Smooth muscle cell (in vitro differentiated cells): ENCODE measurements around the gene SGPP1. TPM values are rescaled to one million over a fixed set of nuclear protein-coding genes. Genes with fewer than 3 reads are reported as not detected.
A peak's percentile ranks its signal among the peaks of the same experiment; 100 is the strongest.

Source experiments
- DNase-seq: peaks from one replicate; lab custom pipeline; 2025; ENCODE audit not compliant: unreplicated experiment; lab: John Stamatoyannopoulos, UW
- H2AFZ ChIP-seq: fragments of 200-600 bp; sonication (generic); 2 replicates; pipeline ENCODE4 v1.6.0; 2016; ENCODE audit warnings: antibody characterized with exemption, low read depth, mild to moderate bottlenecking
- H3F3A ChIP-seq: fragments of 200-600 bp; sonication (generic); 2 replicates; pipeline ENCODE4 v1.6.0; 2017; ENCODE audit warnings: antibody characterized with exemption, low read depth
- H3K27ac ChIP-seq: fragments of 200-600 bp; sonication (generic); 2 replicates; pipeline ENCODE4 v1.5.1; 2016; ENCODE audit warnings: low read depth, mild to moderate bottlenecking
- H3K27me3 ChIP-seq: fragments of 200-600 bp; sonication (generic); 2 replicates; pipeline ENCODE4 v1.6.1; 2016; ENCODE audit warnings: low read depth, mild to moderate bottlenecking
- H3K36me3 ChIP-seq: fragments of 200-600 bp; sonication (generic); 2 replicates; pipeline ENCODE4 v1.5.1; 2016; ENCODE audit warnings: low read depth
- H3K4me1 ChIP-seq: fragments of 200-600 bp; sonication (generic); 2 replicates; pipeline ENCODE4 v1.5.1; 2016; ENCODE audit warnings: low read depth
- H3K4me2 ChIP-seq: fragments of 200-600 bp; sonication (generic); 2 replicates; pipeline ENCODE4 v1.6.0; 2016; ENCODE audit warnings: mild to moderate bottlenecking
- H3K4me3 ChIP-seq: fragments of 200-600 bp; sonication (generic); 2 replicates; pipeline ENCODE4 v1.5.1; 2016; ENCODE audit warnings: mild to moderate bottlenecking
- H3K79me2 ChIP-seq: fragments of 200-600 bp; sonication (generic); 2 replicates; pipeline ENCODE4 v1.6.0; 2016; ENCODE audit warnings: low read depth, mild to moderate bottlenecking
- H3K9ac ChIP-seq: fragments of 200-600 bp; sonication (generic); 2 replicates; pipeline ENCODE4 v1.6.0; 2016; ENCODE audit warnings: low read depth
- H3K9me3 ChIP-seq: fragments of 200-600 bp; sonication (generic); replicated peaks from 2 replicates; pipeline ENCODE4 v1.5.1; 2016; ENCODE audit warnings: low read depth
- H4K20me1 ChIP-seq: fragments of 200-600 bp; sonication (generic); 2 replicates; pipeline ENCODE4 v1.6.0; 2016; ENCODE audit warnings: low read depth
- CTCF ChIP-seq: fragments of 200-600 bp; sonication (generic); IDR thresholded peaks from 2 replicates; pipeline ENCODE4 v1.5.1; 2017; ENCODE audit warnings: borderline replicate concordance, mild to moderate bottlenecking, antibody characterized with exemption; ENCODE audit not compliant: insufficient read depth, poor library complexity, severe bottlenecking
- WGBS: methylation state at CpG from one replicate; pipeline ENCODE4 v1.1.7; 2016; ENCODE audit warnings: low lambda C conversion rate; 5-methylcytosine and 5-hydroxymethylcytosine counted together
- polyA plus RNA-seq: library from polyadenylated mRNA; unstranded; fragments of >200 nt; fragmentation: Nextera tagmentation; extraction: Ambion mirVana; gene quantifications from 2 replicates; pipeline ENCODE4 v1.2.1, GENCODE V29; 2016
- total RNA-seq: library from RNA; depleted of rRNA; stranded (reverse); fragments of >200 nt; gene quantifications from 2 replicates; pipeline ENCODE4 v1.2.3, GENCODE V29; 2014

The SGPP1 gene
- total and polyA plus RNA-seq, 2 experiments from 2014 or later = 16.0 to 25.8 TPM

DNA sequence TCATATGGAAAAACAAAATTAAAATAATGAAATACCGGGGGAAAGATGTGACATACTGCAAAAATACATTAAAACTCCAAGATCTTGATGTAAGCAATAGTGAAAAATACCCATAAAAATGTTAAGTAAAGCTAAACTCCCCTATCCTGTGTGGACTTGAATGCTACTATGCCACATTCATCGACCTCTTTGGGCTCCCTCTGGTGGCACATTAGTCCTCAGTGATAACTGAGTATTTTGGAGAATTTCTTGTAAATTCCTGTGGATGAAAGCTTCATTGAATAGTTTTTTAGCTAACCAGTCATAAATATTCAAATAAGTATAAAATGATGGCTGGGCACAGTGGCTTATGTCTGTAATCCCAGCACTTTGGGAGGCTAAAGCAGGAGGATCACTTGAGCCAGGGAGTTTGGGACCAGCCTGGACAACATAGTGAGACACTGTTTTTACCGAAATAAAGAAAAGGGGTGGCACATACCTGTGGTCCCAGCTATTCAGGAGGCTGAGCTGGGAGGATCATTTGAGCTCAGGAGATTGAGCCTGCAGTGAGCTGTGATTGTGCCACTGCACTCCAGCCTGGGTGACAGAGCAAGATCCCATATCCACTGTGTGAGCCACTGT lies 42.4 kb upstream of the SGPP1 start:
- H4K20me1 ChIP-seq = no peaks in the 10 kb centered on the region
- no peaks in the 10 kb centered on the region for H3K79me2 ChIP-seq
- TF ChIP-seq CTCF = peak; percentile 61
- 44% methylated on average over 3 of the region's 3 CpGs for WGBS
- no peaks in the 10 kb centered on the region for H3F3A ChIP-seq
- no peaks in the 10 kb centered on the region for H3K27me3 ChIP-seq
- no peak overlapping the region for H3K27ac ChIP-seq
- H3K4me3 ChIP-seq = no peak overlapping the region
- no peak overlapping the region for H3K9ac ChIP-seq
- H2AFZ ChIP-seq = no peak overlapping the region
- H3K9me3 ChIP-seq = no peaks in the 10 kb centered on the region
- H3K4me2 ChIP-seq = no peak overlapping the region
- H3K36me3 ChIP-seq = no peaks in the 10 kb centered on the region
- no peaks in the 10 kb centered on the region for H3K4me1 ChIP-seq
- DNase-seq = no peak

DNA sequence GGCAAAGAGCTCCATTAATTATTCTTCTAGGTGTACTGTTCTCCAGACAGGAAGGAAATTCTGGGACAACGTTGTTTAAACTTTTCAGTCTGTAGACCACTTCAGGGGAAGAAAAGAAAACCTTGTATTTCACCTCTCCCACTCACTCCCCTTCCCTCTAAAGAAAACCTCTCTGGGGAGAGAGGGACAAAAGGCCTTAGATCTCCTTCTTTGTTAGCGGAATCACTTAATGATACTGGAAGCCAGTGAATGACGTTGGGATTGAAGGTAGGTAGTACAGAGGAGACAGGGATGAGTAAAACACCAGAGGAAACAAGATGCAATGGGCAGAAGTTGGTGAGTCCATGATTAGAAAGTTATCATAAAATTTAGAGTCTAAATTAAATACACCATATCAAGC lies 38.7 kb upstream of the SGPP1 start:
- DNase-seq = no peak
- Histone ChIP-seq H3K9me3 (no peaks in the 10 kb centered on the region), H3K4me2 (no peak overlapping the region), H3F3A (no peaks in the 10 kb centered on the region), H3K9ac (no peak overlapping the region), H2AFZ (no peak overlapping the region), H3K79me2 (no peaks in the 10 kb centered on the region), H3K27ac (no peak overlapping the region), H4K20me1 (no peaks in the 10 kb centered on the region), H3K4me1 (no peaks in the 10 kb centered on the region), H3K4me3 (no peak overlapping the region), H3K36me3 (no peaks in the 10 kb centered on the region), H3K27me3 (no peaks in the 10 kb centered on the region)
- 81% methylated on average over 3 of the region's 3 CpGs for WGBS
- no peak for TF ChIP-seq CTCF

- Histone ChIP-seq H2AFZ (no peak overlapping the region), H3K27me3 (no peaks in the 10 kb centered on the region), H3K4me3 (no peak overlapping the region), H3K27ac (no peak overlapping the region), H3F3A (no peaks in the 10 kb centered on the region), H3K4me1 (no peaks in the 10 kb centered on the region), H3K36me3 (no peaks in the 10 kb centered on the region), H3K4me2 (no peak overlapping the region), H3K9ac (no peak overlapping the region), H3K9me3 (no peaks in the 10 kb centered on the region), H3K79me2 (no peaks in the 10 kb centered on the region), H4K20me1 (no peaks in the 10 kb centered on the region)
- WGBS = 98% methylated on average over 6 of the region's 6 CpGs
- TF ChIP-seq CTCF = no peak
- DNase-seq = no peak
Measured at GRCh38 chr14:63764620-63765139, 36.8 kb upstream of the SGPP1 start.

- no peaks in the 10 kb centered on the region for H3K9me3 ChIP-seq
- H3K27me3 ChIP-seq = no peaks in the 10 kb centered on the region
- no peaks in the 10 kb centered on the region for H3K4me1 ChIP-seq
- no peaks in the 10 kb centered on the region for H3K36me3 ChIP-seq
- H3K4me2 ChIP-seq = no peak overlapping the region
- DNase-seq = no peak
- no peak overlapping the region for H2AFZ ChIP-seq
- H3K9ac ChIP-seq = no peak overlapping the region
- H3K27ac ChIP-seq = no peak overlapping the region
- no peaks in the 10 kb centered on the region for H4K20me1 ChIP-seq
- no peaks in the 10 kb centered on the region for H3K79me2 ChIP-seq
- no peak overlapping the region for H3K4me3 ChIP-seq
- H3F3A ChIP-seq = no peaks in the 10 kb centered on the region
- WGBS = 74% methylated on average over 5 of the region's 5 CpGs
- TF ChIP-seq CTCF = no peak
Measured at GRCh38 chr14:63764103-63764502, 36.2 kb upstream of the SGPP1 start.
